Upper lobe of left lung (tissue), 6 donors: ENCODE results near the gene C7orf57. TPM values are rescaled to one million over a fixed set of nuclear protein-coding genes. Genes with fewer than 3 reads are reported as not detected.

ENCODE experiments used
- ATAC-seq, 2 donors: fragments of 200-7000 bp; cut with Tn5 transposase; one replicate each; pipeline ENCODE4 v1.9.1; 2022; ENCODE audit warnings: mild to moderate bottlenecking in 2 of 2, moderate library complexity in 2 of 2; ENCODE audit not compliant: low FRiP score in 2 of 2
- DNase-seq, 2 donors: peaks; one replicate each; pipeline ENCODE4 v3.0.0-alpha.2; 2019 to 2020
- H3K27ac ChIP-seq, 4 donors: fragments of 200-600 bp; sonication (generic); one replicate each; pipeline ENCODE4 v1.5.1; 2016 to 2019
- H3K27me3 ChIP-seq, 4 donors: fragments of 200-600 bp; sonication (generic); one replicate each; pipeline ENCODE4 v1.5.1; 2017 to 2019
- H3K36me3 ChIP-seq, 4 donors: fragments of 200-600 bp; sonication (generic); one replicate each; pipeline ENCODE4 v1.5.1; 2016 to 2019
- H3K4me1 ChIP-seq, 4 donors: fragments of 200-600 bp; sonication (generic); one replicate each; pipeline ENCODE4 v1.5.1; 2018 to 2019
- H3K4me3 ChIP-seq, 4 donors: fragments of 200-600 bp; sonication (generic); one replicate each; pipeline ENCODE4 v1.5.1; 2017 to 2019; ENCODE audit warnings: mild to moderate bottlenecking in 2 of 4, moderate library complexity in 1 of 4
- H3K9me3 ChIP-seq, 4 donors: fragments of 200-600 bp; sonication (generic); one replicate each; pipeline ENCODE4 v1.5.1; 2018 to 2019
- EP300 ChIP-seq, 4 donors: sonication (generic); formaldehyde crosslinking; IDR thresholded peaks; one replicate each; pipeline ENCODE4 v1.5.1; 2017; ENCODE audit warnings: antibody characterized with exemption in 4 of 4, control low read depth in 2 of 4
- POLR2A ChIP-seq, 4 donors: fragments of 450-650 bp; IDR thresholded peaks; one replicate each; pipeline ENCODE4 v1.5.1; 2016 to 2017; ENCODE audit warnings: antibody characterized with exemption in 4 of 4, mild to moderate bottlenecking in 2 of 4
- POLR2AphosphoS5 ChIP-seq, 2 donors: sonication (generic); formaldehyde crosslinking; IDR thresholded peaks; one replicate each; pipeline ENCODE4 v1.5.1; 2017; ENCODE audit warnings: antibody characterized with exemption in 2 of 2
- WGBS, 2 donors: methylation state at CpG; one replicate each; pipeline ENCODE4 v1.1.5; 2017 to 2018; 5-methylcytosine and 5-hydroxymethylcytosine counted together
- total RNA-seq, 6 donors: library from RNA; depleted of rRNA in 4 of 6; stranded (reverse); fragments of >200 nt in 4 of 6; gene quantifications; one replicate each; pipeline versions ENCODE4 v1.1.0 to v1.2.1, GENCODE V29; 2016 to 2021
- TF ChIP-seq, protein P1 (sequence below), 6 experiments: fragments of 450-650 bp in 4 of 6; fragments of 200-600 bp in 2 of 6; sonication (generic) in 2 of 6; IDR thresholded peaks; one replicate each; pipeline ENCODE4 v1.5.1; 2016 to 2019; ENCODE audit warnings: antibody characterized with exemption in 6 of 6
- donor health status: DM: no; HTN: no; CAD: no; lungs with moderate emphysema.
- donor health status: DM: no; HTN: yes; CAD: no; lungs with severe emphysema.

The C7orf57 gene
- total RNA-seq, 6 donors from 2014 or later: 0.29 to 15.5 (median 1.9) TPM

DNA sequence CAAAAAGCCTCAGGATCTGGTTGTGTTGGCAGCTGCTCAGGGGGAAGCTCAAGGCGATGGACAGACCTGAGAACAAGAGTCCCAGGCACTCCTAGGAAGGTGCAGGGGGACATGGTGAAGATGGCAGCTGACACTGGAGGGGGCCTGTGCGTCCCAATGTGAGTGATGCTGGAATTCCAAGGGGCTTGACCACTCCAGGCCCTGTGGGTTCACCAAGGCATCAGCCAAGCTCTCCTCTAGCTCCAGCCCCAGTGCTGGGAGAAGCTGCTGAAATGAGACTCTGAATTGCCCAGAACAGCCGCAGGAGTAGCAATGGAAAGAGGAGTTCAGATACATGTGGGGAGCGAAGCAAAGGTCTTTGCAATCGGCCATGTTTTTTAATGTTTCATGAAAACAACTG lies 69.7 kb downstream of the C7orf57 start:
- ATAC-seq: no peak
- Histone ChIP-seq H3K27ac (no peak overlapping the region), H3K4me3 (no peak overlapping the region), H3K27me3 (no peaks in the 10 kb centered on the region), H3K9me3 (no peaks in the 10 kb centered on the region), H3K36me3 (peaks cover 34 to 93% (median 79%) of the 10 kb centered on the region in 4 donors), H3K4me1 (no peaks in the 10 kb centered on the region)
- 92 to 96% methylated on average over 5 of the region's 5 CpGs for WGBS, 2 donors
- DNase-seq: no peak
- TF ChIP-seq POLR2A (IDR thresholded peaks at IDR 0.05): no peak
- TF ChIP-seq, protein P1, sequence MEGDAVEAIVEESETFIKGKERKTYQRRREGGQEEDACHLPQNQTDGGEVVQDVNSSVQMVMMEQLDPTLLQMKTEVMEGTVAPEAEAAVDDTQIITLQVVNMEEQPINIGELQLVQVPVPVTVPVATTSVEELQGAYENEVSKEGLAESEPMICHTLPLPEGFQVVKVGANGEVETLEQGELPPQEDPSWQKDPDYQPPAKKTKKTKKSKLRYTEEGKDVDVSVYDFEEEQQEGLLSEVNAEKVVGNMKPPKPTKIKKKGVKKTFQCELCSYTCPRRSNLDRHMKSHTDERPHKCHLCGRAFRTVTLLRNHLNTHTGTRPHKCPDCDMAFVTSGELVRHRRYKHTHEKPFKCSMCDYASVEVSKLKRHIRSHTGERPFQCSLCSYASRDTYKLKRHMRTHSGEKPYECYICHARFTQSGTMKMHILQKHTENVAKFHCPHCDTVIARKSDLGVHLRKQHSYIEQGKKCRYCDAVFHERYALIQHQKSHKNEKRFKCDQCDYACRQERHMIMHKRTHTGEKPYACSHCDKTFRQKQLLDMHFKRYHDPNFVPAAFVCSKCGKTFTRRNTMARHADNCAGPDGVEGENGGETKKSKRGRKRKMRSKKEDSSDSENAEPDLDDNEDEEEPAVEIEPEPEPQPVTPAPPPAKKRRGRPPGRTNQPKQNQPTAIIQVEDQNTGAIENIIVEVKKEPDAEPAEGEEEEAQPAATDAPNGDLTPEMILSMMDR (IDR thresholded peaks at IDR 0.05): no peak
- TF ChIP-seq EP300 (IDR thresholded peaks at IDR 0.05): no peak
- no peak for TF ChIP-seq POLR2AphosphoS5 (IDR thresholded peaks at IDR 0.05)

DNA sequence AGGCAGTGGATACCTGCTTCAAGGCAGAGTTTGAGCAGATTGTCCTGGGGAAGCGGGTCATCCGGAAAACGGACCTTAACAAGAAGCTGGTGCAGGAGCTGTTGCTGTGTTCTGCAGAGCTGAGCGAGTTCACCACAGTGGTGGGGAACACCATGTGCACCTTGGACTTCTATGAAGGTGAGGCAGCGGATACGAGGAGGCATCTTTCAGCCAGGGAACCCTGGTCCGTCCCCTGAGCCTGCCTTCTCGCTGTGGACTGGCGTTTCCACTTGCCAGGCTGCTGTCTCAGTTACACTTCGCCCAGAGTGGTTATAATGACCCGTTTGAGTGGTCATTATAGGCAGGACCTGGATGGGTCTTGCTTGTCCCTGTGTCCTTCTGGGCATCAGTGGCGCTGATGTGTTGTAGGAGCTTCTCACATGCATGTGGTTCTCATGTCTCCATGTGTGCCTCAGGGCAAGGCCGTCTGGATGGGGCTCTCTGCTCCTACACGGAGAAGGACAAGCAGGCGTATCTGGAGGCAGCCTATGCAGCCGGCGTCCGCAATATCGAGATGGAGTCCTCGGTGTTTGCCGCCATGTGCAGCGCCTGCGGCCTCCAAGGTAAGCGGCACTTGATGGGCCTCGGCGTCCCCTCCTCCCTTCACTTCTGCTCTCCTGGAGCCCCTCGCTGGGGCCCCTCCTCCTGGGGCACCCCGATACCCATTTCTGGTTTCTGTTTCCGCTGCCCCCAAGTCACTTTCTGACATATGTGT lies 71.7 kb downstream of the C7orf57 start:
- DNase-seq: peak in 1 of 2 donors; percentile 50
- Histone ChIP-seq H3K36me3 (peaks cover 32 to 73% (median 67%) of the 10 kb centered on the region in 4 donors), H3K9me3 (no peaks in the 10 kb centered on the region), H3K4me1 (no peaks in the 10 kb centered on the region), H3K27ac (no peak overlapping the region), H3K27me3 (no peaks in the 10 kb centered on the region), H3K4me3 (no peak overlapping the region)
- ATAC-seq: no peak
- TF ChIP-seq POLR2A (IDR thresholded peaks at IDR 0.05) (no peak), EP300 (IDR thresholded peaks at IDR 0.05) (no peak), POLR2AphosphoS5 (IDR thresholded peaks at IDR 0.05) (no peak)
- TF ChIP-seq, protein P1 (IDR thresholded peaks at IDR 0.05): no peak
- 95 to 97% methylated on average over 28 to 29 of the region's 29 CpGs for WGBS, 2 donors

DNA sequence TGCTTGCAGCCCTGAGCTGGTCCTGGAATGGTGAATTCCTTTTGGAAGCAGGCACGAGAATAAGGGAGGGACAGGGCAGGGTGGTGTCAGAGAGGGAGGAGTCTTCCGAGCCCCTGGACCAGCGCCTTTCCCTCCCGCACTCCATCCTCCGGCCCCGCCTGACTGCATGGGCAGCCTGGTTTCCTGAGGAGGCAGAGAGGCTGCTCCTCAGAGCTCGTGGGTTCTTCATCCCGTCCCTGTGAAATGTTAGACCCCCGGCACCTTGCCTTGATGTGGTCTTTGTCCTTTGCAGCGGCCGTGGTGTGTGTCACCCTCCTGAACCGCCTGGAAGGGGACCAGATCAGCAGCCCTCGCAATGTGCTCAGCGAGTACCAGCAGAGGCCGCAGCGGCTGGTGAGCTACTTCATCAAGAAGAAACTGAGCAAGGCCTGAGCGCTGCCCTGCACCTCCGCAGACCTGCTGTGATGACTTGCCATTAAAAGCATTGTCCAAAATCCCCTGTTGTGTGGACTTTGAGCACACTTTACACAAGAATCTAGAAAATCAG lies 72.7 kb downstream of the C7orf57 start:
- no peak for ATAC-seq
- Histone ChIP-seq H3K27me3 (no peaks in the 10 kb centered on the region), H3K4me1 (no peaks in the 10 kb centered on the region), H3K27ac (no peak overlapping the region), H3K36me3 (peaks cover 26 to 64% (median 59%) of the 10 kb centered on the region in 4 donors), H3K9me3 (no peaks in the 10 kb centered on the region), H3K4me3 (no peak overlapping the region)
- 93 to 95% methylated on average over 16 to 18 of the region's 18 CpGs for WGBS, 2 donors
- TF ChIP-seq EP300 (IDR thresholded peaks at IDR 0.05): no peak
- TF ChIP-seq POLR2A (IDR thresholded peaks at IDR 0.05): no peak
- TF ChIP-seq, protein P1 (IDR thresholded peaks at IDR 0.05): no peak
- TF ChIP-seq POLR2AphosphoS5 (IDR thresholded peaks at IDR 0.05): no peak
- peak in 1 of 2 donors; percentile 53 for DNase-seq

DNA sequence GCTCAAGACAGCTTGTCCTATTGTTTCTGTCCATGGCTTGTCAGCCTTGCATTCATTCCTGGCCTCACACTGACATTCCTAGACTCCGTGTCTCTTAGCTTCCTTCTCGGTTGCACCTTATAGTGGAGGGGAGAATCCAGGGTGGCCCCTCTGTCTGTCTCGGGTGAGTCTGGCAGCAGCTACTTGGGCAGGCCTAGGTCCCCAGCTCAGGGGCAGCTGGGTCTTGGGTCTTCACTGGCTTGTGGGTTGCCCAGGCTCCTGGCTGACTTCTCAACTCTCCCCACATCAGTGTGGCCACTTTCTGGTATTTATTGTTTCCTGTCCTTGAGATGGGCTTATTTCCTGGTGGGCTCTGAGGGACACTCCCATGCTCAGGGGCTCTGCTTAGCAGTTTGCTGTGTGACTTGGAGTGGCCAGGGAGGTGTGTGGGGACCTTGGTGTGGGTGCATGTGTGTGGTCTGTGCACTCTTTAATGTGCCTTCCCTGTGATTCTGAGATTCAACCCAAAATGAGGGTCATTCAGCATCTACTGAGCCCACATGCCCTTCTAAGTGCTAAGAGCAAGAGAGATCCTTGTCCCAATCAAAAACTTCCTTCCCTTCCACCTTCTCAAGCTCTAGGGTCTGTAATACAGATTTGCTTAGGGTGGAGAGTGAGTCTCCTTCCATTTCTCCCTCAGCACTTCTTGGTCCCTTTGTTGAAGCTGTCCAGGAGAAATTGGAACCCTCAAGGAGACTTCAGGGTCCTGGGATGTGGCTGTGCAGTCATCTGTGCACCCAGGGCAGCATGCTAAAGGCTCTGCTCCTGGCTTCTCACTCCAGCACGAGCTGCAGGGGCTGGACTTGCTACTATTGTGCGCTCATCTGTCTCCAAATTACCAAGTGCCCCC lies 73.9 kb downstream of the C7orf57 start:
- ATAC-seq: no peak
- peaks cover 21 to 52% (median 47%) of the 10 kb centered on the region in 4 donors for H3K36me3 ChIP-seq

More for the DNA sequence above, 73.9 kb downstream of the C7orf57 start:
- 89 to 96% methylated on average over 4 to 5 of the region's 5 CpGs for WGBS, 2 donors
- no peak overlapping the region for H3K4me3 ChIP-seq
- no peaks in the 10 kb centered on the region for H3K4me1 ChIP-seq
- H3K27ac ChIP-seq: no peak overlapping the region
- DNase-seq: no peak
- H3K9me3 ChIP-seq: no peaks in the 10 kb centered on the region
- TF ChIP-seq, protein P1 (IDR thresholded peaks at IDR 0.05): no peak
- TF ChIP-seq EP300 (IDR thresholded peaks at IDR 0.05): no peak
- no peak for TF ChIP-seq POLR2AphosphoS5 (IDR thresholded peaks at IDR 0.05)
- no peak for TF ChIP-seq POLR2A (IDR thresholded peaks at IDR 0.05)
- H3K27me3 ChIP-seq: no peaks in the 10 kb centered on the region
